Pancreas (tissue), 10 donors: ENCODE measurements around the gene ITGA1. TPM values are rescaled to one million over a fixed set of nuclear protein-coding genes. Genes with fewer than 3 reads are reported as not detected.
"Not testable (repeated sequence)": the region's sequence is repeated elsewhere in the genome, so short reads cannot be mapped to it uniquely, and the experiment has no call there.

Experiments
- ATAC-seq, 4 donors: fragments of 200-7000 bp; cut with Tn5 transposase; one replicate each; pipeline versions ENCODE4 v1.8.0 to v1.9.1; 2020; ENCODE audit warnings: mild to moderate bottlenecking in 4 of 4, moderate library complexity in 4 of 4
- DNase-seq, 6 donors: peaks; one replicate each; pipeline ENCODE4 v3.0.0-alpha.2; 2020
- FAIRE-seq: peaks from 2 replicates; lab custom pipeline; 2012; peaks lifted over from hg19 to GRCh38; lab: Jason Lieb, UNC
- H3K27ac ChIP-seq, 4 donors: fragments of 200-600 bp; sonication (generic); 1 replicate in 3 of 4; 2 replicates in 1 of 4; pipeline versions ENCODE4 v1.5.0 to v1.8.0; 2020
- H3K27me3 ChIP-seq, 4 donors: fragments of 200-600 bp; one replicate each; pipeline ENCODE4 v1.8.0; 2021
- H3K36me3 ChIP-seq, 3 donors: fragments of 200-600 bp; sonication (generic) in 1 of 3; one replicate each; pipeline versions ENCODE4 v1.5.0 to v1.8.0; 2020 to 2021
- H3K4me1 ChIP-seq, 3 donors: fragments of 200-600 bp; one replicate each; pipeline ENCODE4 v1.8.0; 2021
- H3K4me3 ChIP-seq, 4 donors: fragments of 200-600 bp; sonication (generic) in 2 of 4; one replicate each; pipeline versions ENCODE4 v1.5.0 to v1.8.0; 2020 to 2021
- H3K9me3 ChIP-seq, 4 donors: fragments of 200-600 bp; one replicate each; pipeline ENCODE4 v1.8.0; 2021
- WGBS, 2 donors: extraction: QIAGEN DNeasy Blood & Tissue Kit; methylation state at CpG; one replicate each; pipeline ENCODE4 v1.1.7; 2013; 5-methylcytosine and 5-hydroxymethylcytosine counted together
- intact Hi-C, 3 donors: fragments of 100-400 bp; cut with DNase I; formaldehyde crosslinking; loops; one replicate each; pipeline versions ENCODE4 v1.11.1 to v1.14.2; 2022
- polyA plus RNA-seq, 2 donors: library from polyadenylated mRNA; stranded (reverse); fragments of 200-250 nt; gene quantifications; one replicate each; pipeline ENCODE4 v1.2.3, GENCODE V29; 2013
- total RNA-seq, 6 donors: library from RNA; stranded (reverse); fragmentation: NEBNext Ultra II Directional in 4 of 6; extraction: Animal tissue kit (Norgen Biotek cat#: 25700) in 4 of 6; gene quantifications; one replicate each; pipeline versions ENCODE4 v1.2.1 to v1.2.4, GENCODE V29; 2021 to 2023
- TF ChIP-seq, protein P1 (sequence below), 4 donors: fragments of 200-600 bp; sonication (generic) in 3 of 4; IDR thresholded peaks; one replicate each; pipeline versions ENCODE4 v1.5.0 to v1.8.0; 2021; ENCODE audit warnings: antibody characterized with exemption in 4 of 4
- donor health status: healthy with polysubstance abuse.
- donor health status: DM: no; HTN: no; CAD: no; lungs with moderate emphysema.
- donor health status: DM: no; HTN: no; CAD: no.
- donor health status: control.
- donor health status: control.
- donor health status: Bipolar disorder and iron deficiency.
- donor health status: DM: yes; HTN: yes; CAD: no.
- donor health status: DM: no; HTN: no; CAD: no.
- donor health status: DM: no; HTN: no; CAD: no.
- donor health status: DM: yes; HTN: yes; CAD: no.

The ITGA1 gene
- total and polyA plus RNA-seq, 8 donors, result 1.9 to 18.3 (median 6.3) TPM

DNA sequence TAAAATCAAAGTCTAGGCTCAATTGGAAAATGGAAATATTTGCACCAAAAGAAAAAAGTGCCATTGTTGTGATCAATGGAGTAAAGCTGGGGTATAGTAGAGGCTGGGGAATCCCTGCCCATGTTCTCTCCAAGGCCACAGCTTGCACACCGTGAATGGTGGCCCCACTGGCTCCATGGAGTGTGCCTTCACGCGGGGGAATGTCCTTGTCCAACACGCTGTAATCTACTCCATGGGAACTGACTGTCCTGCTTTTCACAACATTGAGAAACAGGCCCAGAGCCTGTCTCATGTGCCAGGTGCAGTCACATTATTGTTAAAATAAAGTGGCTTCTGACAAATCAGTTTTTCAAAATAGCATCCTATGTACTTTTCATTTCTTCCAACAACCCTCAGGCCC is 168.3 kb downstream of the ITGA1 start:
- no peak overlapping the region for H3K4me3 ChIP-seq
- no peak overlapping the region for H3K27ac ChIP-seq
- H3K36me3 ChIP-seq, result no peaks in the 10 kb centered on the region
- no peaks in the 10 kb centered on the region for H3K9me3 ChIP-seq
- WGBS, 2 donors, result 60 to 71% methylated on average over 4 of the region's 4 CpGs
- DNase-seq (no peak), ATAC-seq (no peak), FAIRE-seq (no peak)
- no peaks in the 10 kb centered on the region for H3K4me1 ChIP-seq
- intact Hi-C loops, result loop anchor here in 1 of 3 donors (10.0 kb wide), 1 partner anchor 129 kb away; no protein-coding TSS in a partner anchor
- TF ChIP-seq, protein P1, sequence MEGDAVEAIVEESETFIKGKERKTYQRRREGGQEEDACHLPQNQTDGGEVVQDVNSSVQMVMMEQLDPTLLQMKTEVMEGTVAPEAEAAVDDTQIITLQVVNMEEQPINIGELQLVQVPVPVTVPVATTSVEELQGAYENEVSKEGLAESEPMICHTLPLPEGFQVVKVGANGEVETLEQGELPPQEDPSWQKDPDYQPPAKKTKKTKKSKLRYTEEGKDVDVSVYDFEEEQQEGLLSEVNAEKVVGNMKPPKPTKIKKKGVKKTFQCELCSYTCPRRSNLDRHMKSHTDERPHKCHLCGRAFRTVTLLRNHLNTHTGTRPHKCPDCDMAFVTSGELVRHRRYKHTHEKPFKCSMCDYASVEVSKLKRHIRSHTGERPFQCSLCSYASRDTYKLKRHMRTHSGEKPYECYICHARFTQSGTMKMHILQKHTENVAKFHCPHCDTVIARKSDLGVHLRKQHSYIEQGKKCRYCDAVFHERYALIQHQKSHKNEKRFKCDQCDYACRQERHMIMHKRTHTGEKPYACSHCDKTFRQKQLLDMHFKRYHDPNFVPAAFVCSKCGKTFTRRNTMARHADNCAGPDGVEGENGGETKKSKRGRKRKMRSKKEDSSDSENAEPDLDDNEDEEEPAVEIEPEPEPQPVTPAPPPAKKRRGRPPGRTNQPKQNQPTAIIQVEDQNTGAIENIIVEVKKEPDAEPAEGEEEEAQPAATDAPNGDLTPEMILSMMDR (IDR thresholded peaks at IDR 0.05), result no peak
- no peaks in the 10 kb centered on the region for H3K27me3 ChIP-seq

DNA sequence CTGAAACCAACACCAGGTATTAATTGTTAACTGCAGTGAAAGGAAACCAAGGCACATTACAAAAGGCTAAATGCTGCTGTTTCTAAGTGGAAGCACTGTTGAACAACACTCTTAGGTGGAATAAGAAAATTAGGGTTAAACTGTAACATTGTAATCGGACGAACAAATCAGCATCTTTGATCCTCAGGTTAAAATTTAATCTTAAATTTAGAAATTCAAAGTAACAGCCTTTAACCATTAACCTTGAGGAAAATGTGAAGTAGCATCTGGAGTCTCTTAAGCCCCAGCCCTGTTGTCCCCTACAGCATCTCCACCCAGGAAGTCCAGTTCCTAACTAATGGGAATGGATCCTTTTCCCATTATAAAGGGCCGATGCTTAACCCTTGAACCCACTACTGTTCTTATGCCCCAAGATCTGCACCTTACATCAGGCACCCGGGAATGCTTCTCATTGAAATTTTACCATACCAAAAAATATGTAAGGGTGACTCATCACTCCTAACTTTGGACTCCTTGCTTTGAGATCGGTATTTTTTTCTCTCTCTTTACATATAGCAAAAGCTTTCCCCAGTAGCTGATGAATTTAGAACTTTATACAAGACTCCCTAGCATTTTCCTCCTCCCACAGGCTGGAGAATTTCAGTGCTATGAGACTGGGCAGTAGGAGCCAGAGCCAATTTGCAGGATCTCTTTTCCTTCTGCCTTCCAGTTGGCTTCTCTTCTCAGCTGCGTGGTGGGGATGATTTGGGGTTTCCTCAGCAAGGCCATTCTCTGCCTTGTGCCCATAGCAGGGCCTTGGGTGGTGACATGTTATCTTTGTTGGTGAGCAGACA is 169.4 kb downstream of the ITGA1 start:
- no peaks in the 10 kb centered on the region for H3K9me3 ChIP-seq
- intact Hi-C loops, result loop anchor here in 1 of 3 donors (10.0 kb wide), 1 partner anchor 128 kb away; no protein-coding TSS in a partner anchor
- no peak for ATAC-seq
- 45 to 55% methylated on average over 6 of the region's 6 CpGs for WGBS, 2 donors
- no peaks in the 10 kb centered on the region for H3K36me3 ChIP-seq
- H3K4me1 ChIP-seq, result no peaks in the 10 kb centered on the region
- H3K4me3 ChIP-seq, result no peak overlapping the region
- no peaks in the 10 kb centered on the region for H3K27me3 ChIP-seq
- TF ChIP-seq, protein P1 (IDR thresholded peaks at IDR 0.05), result no peak
- no peak overlapping the region for H3K27ac ChIP-seq
- FAIRE-seq, result no peak
- DNase-seq, result no peak

DNA sequence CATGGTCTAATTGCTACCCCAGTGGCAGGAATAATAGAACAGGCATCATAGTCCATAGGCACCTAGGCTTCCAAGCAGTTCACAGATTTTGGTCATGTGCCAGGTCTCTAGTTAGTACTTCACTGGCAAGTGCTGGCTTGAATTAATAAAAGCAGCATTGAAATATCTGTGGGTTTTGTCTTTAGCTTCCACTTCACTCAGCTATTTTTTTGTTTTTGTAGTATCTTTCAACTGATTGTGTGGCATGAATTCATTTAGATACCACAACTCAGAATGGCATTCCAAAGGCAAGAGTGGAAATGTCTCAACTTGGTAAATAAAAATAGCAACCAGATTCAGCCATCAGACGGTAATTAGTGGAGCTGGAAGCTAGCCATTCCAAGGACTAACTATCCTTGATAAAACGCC is 173.6 kb downstream of the ITGA1 start:
- H3K36me3 ChIP-seq, result no peaks in the 10 kb centered on the region
- no peak for ATAC-seq
- no peak overlapping the region for H3K4me3 ChIP-seq
- TF ChIP-seq, protein P1 (IDR thresholded peaks at IDR 0.05), result no peak
- WGBS, 2 donors, result 31 to 35% methylated on average over 2 of the region's 2 CpGs
- H3K27me3 ChIP-seq, result no peaks in the 10 kb centered on the region
- no peak overlapping the region for H3K27ac ChIP-seq
- no peak for DNase-seq
- FAIRE-seq, result no peak
- no peaks in the 10 kb centered on the region for H3K9me3 ChIP-seq
- intact Hi-C loops, result no loop called here
- H3K4me1 ChIP-seq, result no peaks in the 10 kb centered on the region

- no peak for DNase-seq
- no peak for ATAC-seq
- Histone ChIP-seq H3K9me3 (no peaks in the 10 kb centered on the region), H3K4me3 (no peak overlapping the region), H3K27me3 (no peaks in the 10 kb centered on the region), H3K36me3 (no peaks in the 10 kb centered on the region), H3K4me1 (no peaks in the 10 kb centered on the region), H3K27ac (no peak overlapping the region)
- WGBS, 2 donors, result 95 to 97% methylated on average over 1 of the region's 1 CpG
- intact Hi-C loops, result no loop called here
- no peak for FAIRE-seq
- TF ChIP-seq, protein P1 (IDR thresholded peaks at IDR 0.05), result no peak
These were observed 175.9 kb downstream of the ITGA1 start for GRCh38 chr5:52963636-52964035.

- no peak overlapping the region for H3K27ac ChIP-seq
- no peaks in the 10 kb centered on the region for H3K9me3 ChIP-seq
- 85 to 95% methylated on average over 1 of the region's 1 CpG for WGBS, 2 donors
- intact Hi-C loops, result no loop called here
- no peaks in the 10 kb centered on the region for H3K4me1 ChIP-seq
- DNase-seq, result no peak
- FAIRE-seq, result no peak
- TF ChIP-seq, protein P1 (IDR thresholded peaks at IDR 0.05), result no peak
- H3K27me3 ChIP-seq, result no peaks in the 10 kb centered on the region
- H3K4me3 ChIP-seq, result no peak overlapping the region
- no peak for ATAC-seq
- H3K36me3 ChIP-seq, result no peaks in the 10 kb centered on the region
These were observed 176.4 kb downstream of the ITGA1 start for GRCh38 chr5:52964138-52964537.

DNA sequence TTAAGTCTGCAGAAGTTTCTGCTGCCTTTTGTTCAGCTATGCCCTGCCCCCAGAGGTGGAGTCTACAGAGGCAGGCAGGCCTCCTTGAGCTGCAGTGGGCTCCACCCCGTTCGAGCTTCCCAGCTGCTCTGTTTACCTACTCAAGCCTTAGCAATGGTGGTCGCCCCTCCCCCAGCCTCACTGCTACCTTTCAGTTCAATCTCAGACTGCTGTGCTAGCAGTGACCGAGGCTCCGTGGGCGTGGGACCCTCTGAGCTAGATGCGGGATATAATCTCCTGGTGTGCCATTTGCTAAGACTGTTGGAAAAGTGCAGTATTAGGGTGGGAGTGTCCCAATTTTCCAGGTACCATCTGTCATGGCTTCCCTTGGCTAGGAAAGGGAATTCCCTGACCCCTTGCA is 188.4 kb downstream of the ITGA1 start:
- intact Hi-C loops, FAIRE-seq, DNase-seq, ATAC-seq, H3K36me3 ChIP-seq, H3K4me1 ChIP-seq, H3K27ac ChIP-seq, H3K4me3 ChIP-seq, H3K9me3 ChIP-seq, H3K27me3 ChIP-seq: not testable (repeated sequence)
- 72 to 73% methylated on average over 7 of the region's 7 CpGs for WGBS, 2 donors
